DMS153 treated with DMSO at 0.1 percent for 48 hours (cell line): ENCODE results near the gene FOCAD.
A peak's percentile ranks its signal among the peaks of the same experiment; 100 is the strongest.

ENCODE experiments used
- DNase-seq: peaks from one replicate; lab custom pipeline; 2025; ENCODE audit not compliant: unreplicated experiment; lab: John Stamatoyannopoulos, UW

The FOCAD gene

GRCh38 chr9:20681467-20681866 lies 2.6 kb upstream of the FOCAD start:
- no peak for DNase-seq

- peak; percentile 44 for DNase-seq
These were observed 566 bp upstream of the FOCAD start for GRCh38 chr9:20683351-20684034.

GRCh38 chr9:20684875-20685696 lies 1.0 kb downstream of the FOCAD start:
- peak; percentile 29 for DNase-seq

GRCh38 chr9:20685769-20686168 lies 1.7 kb downstream of the FOCAD start:
- DNase-seq, result no peak

- DNase-seq, result no peak
These were observed 5.8 kb downstream of the FOCAD start for GRCh38 chr9:20689833-20690232.

- DNase-seq, result no peak
These were observed 8.5 kb downstream of the FOCAD start for GRCh38 chr9:20692554-20692953.

- no peak for DNase-seq
These were observed 9.0 kb downstream of the FOCAD start for GRCh38 chr9:20693068-20693467.

GRCh38 chr9:20694248-20694647 lies 10.2 kb downstream of the FOCAD start:
- no peak for DNase-seq

- DNase-seq, result no peak
These were observed 13.1 kb downstream of the FOCAD start for GRCh38 chr9:20697021-20697719.

- DNase-seq, result no peak
These were observed 14.7 kb downstream of the FOCAD start for GRCh38 chr9:20698782-20699181.

GRCh38 chr9:20701060-20701459 lies 17.0 kb downstream of the FOCAD start:
- peak; percentile 3 for DNase-seq

GRCh38 chr9:20702570-20702969 lies 18.5 kb downstream of the FOCAD start:
- DNase-seq, result no peak

- DNase-seq, result no peak
These were observed 19.1 kb downstream of the FOCAD start for GRCh38 chr9:20703146-20703545.

GRCh38 chr9:20707708-20708107 lies 23.6 kb downstream of the FOCAD start:
- DNase-seq, result no peak

- no peak for DNase-seq
These were observed 29.1 kb downstream of the FOCAD start for GRCh38 chr9:20713172-20713571.

GRCh38 chr9:20714442-20715415 lies 30.7 kb downstream of the FOCAD start:
- DNase-seq, result no peak

- DNase-seq, result no peak
These were observed 38.2 kb downstream of the FOCAD start for GRCh38 chr9:20722221-20722620.

GRCh38 chr9:20725675-20726074 lies 41.6 kb downstream of the FOCAD start:
- DNase-seq, result no peak

GRCh38 chr9:20726144-20726543 lies 42.1 kb downstream of the FOCAD start:
- DNase-seq, result peak; percentile 8

- DNase-seq, result no peak
These were observed 44.6 kb downstream of the FOCAD start for GRCh38 chr9:20728493-20729220.
